ENCODE measurements around the gene GAR1.
"Not testable (repeated sequence)": the region's sequence is repeated elsewhere in the genome, so short reads cannot be mapped to it uniquely, and the experiment has no call there.

Gene GAR1

DNA sequence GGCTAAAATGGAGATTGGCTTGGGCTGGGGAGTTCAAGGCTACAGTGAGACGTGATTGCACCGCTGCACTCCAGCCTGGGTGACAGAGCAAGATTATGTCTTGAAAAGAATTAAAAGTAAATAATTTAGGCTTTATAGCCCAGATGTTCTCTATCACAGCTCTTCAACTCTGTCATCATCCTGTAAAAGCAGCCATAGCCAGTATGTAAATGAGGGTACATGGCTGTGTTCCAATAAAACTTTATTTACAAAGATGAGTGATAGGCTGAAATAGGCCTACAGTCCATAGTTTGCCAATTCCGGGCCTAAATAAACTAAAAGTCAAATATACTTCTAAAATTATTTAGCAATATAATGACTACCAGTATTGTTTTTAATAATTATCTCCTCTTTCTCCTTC, 21.4 kb downstream of the GAR1 start:
- DNase-seq (ENCODE audit: extremely low spot score, insufficient read length, low read depth), result no peak
- FAIRE-seq, result no peak

DNA sequence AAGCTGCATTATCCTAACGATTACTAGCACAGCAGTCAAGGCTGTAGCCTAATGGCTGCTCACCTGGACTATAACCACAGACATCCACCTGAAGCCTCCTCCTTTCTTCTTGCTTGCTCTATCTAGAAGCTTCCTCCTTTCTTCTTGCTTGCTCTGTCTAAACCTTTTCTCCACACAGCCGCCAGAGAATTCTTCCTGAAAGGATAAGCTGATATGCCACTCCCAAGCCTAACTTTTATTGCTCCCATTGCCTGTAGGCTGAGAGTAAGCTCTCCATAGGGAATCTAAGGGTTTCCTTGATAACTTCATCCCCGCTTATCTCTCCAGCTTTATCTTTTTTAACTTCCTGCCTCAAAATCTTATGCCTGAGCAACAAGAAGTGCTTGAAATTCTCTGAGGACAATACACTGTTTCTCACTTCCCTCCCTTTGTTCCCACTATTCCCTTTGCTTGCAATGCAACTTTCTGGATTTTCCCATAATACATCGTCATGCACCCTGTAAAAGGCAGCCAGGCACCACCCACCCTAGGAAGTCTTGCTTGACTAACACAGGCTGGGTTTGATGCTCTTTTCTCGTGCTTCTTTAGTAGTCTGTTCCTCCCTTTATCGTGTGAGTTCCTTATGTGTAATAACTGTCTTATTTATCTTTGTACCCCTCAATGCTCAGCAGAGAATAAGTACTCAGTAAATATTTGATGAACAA, 31.0 kb downstream of the GAR1 start:
- DNase-seq (ENCODE audit: extremely low spot score, insufficient read length, low read depth) (no peak), FAIRE-seq (no peak)

- DNase-seq (ENCODE audit: extremely low spot score, insufficient read length, low read depth) (no peak), FAIRE-seq (no peak)
Measured at GRCh38 chr4:109847896-109848442, 32.4 kb downstream of the GAR1 start, which contains the start of gene LRIT3. Gene LRIT3 (plus strand): TSS chr4:109848107. CDS start chr4:109848202, 95 bp downstream.

GRCh38 chr4:109848501-109848900, 32.9 kb downstream of the GAR1 start:
- DNase-seq (ENCODE audit: extremely low spot score, insufficient read length, low read depth) (no peak), FAIRE-seq (no peak)

GRCh38 chr4:109850601-109851000, 35.0 kb downstream of the GAR1 start:
- DNase-seq (ENCODE audit: extremely low spot score, insufficient read length, low read depth) (no peak), FAIRE-seq (no peak)

DNA sequence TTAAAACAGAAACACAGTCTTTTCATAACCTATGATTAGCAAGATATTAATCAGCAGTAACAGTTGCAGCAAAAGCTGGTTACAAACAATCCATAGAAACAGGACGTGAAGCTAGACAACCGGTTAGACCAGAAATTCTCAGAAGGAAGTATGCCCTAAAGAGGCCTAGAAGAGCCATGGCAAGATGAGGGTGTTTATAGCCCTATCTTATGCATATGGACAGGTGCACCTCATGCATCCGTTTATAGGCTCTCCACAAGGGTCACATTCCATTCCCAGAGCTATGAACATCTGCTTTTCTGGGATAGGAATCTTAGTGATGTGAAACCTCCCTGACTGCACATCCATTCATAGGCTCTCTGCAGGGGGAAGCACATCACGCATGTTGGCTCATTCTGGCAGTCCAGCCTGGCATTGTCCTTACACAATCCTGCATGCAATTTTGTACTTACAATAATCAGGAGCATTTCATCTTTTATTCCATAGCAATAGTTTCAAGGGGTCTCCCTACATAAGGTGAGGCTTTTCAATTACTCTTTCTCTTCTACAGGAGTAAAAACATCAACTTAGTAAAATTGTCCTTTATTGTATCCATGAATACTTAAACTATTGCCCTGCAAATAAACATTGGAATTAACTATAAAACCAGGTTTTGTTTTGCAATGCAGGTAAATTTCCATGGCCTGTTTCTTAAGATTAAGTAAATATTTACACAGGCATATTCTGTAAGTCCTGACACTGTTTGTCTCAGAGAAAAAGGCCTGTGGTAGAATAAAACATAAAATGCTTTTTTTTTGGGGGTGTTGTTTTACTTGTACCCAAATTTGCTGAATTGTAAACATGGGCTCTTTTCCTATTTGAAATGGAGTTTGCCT, 44.1 kb downstream of the GAR1 start:
- not testable (repeated sequence) for DNase-seq (ENCODE audit: extremely low spot score, insufficient read length, low read depth); FAIRE-seq

- DNase-seq (ENCODE audit: extremely low spot score, insufficient read length, low read depth), result no peak
- FAIRE-seq, result no peak
Measured at GRCh38 chr4:109861271-109861670, 45.7 kb downstream of the GAR1 start.

- FAIRE-seq (no peak), DNase-seq (ENCODE audit: extremely low spot score, insufficient read length, low read depth) (no peak)
Measured at GRCh38 chr4:109861916-109862511, 46.5 kb downstream of the GAR1 start.

- FAIRE-seq (no peak), DNase-seq (ENCODE audit: extremely low spot score, insufficient read length, low read depth) (no peak)
Measured at GRCh38 chr4:109864134-109864533, 48.6 kb downstream of the GAR1 start.

- FAIRE-seq, result no peak
Measured at GRCh38 chr4:109870061-109870460, 54.5 kb downstream of the GAR1 start.

GRCh38 chr4:109872065-109872464, 56.5 kb downstream of the GAR1 start:
- no peak for DNase-seq (ENCODE audit: extremely low spot score, insufficient read length, low read depth)
- FAIRE-seq, result no peak

More at GRCh38 chr4:109870061-109870460, 54.5 kb downstream of the GAR1 start:
- DNase-seq (ENCODE audit: extremely low spot score, insufficient read length, low read depth), result no peak

- FAIRE-seq (no peak), DNase-seq (ENCODE audit: extremely low spot score, insufficient read length, low read depth) (no peak)
Measured at GRCh38 chr4:109872950-109873656, 57.5 kb downstream of the GAR1 start.

DNA sequence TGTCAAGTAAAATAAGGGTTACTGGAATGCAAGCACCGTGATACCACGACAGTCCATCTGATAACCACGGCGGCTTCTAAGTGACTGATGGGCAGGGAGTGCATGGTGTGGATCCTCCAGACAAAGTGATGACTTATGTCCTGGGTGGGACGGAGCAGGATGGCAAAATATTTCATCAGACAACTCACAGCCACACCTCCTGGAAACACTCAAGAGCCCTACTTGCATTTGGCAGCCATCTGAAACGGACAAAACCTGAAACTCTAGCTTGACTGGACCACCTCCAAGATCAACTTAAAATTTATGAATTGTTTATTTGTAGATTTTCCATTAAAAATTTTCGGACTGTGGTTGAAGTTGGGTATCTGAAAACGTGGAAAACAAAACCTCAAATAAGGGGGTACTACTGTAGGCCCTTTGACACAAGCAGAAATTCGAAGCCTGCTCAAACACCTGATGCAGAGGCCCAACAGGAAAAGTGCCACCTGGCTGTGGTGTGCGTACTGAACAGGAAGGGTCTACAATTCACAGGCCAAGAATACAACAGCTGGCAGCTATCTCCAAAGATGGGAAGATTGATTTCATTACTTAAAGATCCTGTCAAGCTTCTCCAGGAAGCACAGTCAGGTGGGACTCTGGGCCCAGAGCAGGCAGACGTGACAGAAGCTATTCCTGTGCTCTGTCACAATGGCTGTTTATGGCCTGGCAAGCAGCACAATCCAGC, 58.4 kb downstream of the GAR1 start:
- DNase-seq (ENCODE audit: extremely low spot score, insufficient read length, low read depth), result no peak
- FAIRE-seq, result no peak
